ENCODE measurements around the gene NR2F1-AS1.

DNA sequence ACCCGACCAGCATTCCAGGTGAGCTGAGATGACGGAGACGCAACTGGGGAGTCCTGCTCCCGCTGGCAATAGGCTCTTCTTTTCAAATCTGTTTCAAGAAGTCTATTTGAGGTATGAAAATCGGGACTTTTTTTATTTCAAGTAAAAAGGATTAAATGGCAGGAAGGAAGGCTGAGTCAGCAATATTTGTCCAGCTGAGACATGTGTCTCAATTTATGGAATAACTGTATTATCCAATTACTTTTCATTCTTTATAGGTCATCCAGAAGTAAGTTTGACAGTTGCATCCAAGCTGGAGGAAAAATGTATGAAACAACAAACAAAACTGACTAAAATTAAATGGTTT is 221.1 kb downstream of the NR2F1-AS1 start:
- TF ChIP-seq, protein P1, sequence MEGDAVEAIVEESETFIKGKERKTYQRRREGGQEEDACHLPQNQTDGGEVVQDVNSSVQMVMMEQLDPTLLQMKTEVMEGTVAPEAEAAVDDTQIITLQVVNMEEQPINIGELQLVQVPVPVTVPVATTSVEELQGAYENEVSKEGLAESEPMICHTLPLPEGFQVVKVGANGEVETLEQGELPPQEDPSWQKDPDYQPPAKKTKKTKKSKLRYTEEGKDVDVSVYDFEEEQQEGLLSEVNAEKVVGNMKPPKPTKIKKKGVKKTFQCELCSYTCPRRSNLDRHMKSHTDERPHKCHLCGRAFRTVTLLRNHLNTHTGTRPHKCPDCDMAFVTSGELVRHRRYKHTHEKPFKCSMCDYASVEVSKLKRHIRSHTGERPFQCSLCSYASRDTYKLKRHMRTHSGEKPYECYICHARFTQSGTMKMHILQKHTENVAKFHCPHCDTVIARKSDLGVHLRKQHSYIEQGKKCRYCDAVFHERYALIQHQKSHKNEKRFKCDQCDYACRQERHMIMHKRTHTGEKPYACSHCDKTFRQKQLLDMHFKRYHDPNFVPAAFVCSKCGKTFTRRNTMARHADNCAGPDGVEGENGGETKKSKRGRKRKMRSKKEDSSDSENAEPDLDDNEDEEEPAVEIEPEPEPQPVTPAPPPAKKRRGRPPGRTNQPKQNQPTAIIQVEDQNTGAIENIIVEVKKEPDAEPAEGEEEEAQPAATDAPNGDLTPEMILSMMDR (IDR thresholded peaks at IDR 0.05; ENCODE audit: low read length), result no peak
- TF ChIP-seq EZH2 (optimal IDR thresholded peaks at IDR 0.05; ENCODE audit: low read depth, low read length), result no peak
- TF ChIP-seq EZH2phosphoT487 (IDR thresholded peaks at IDR 0.05; ENCODE audit: low read length), result no peak

Measured in MM.1S (cell line).